NT2/D1 (cell line): ENCODE data around the gene ADCYAP1.

Experiments used
- DNase-seq: peaks from one replicate; pipeline ENCODE4 v3.0.0-alpha.2; 2011; ENCODE audit warnings: low read depth, low spot score
- H3K27me3 ChIP-seq: 2 replicates; pipeline ENCODE4 v1.6.0; 2011; ENCODE audit warnings: mild to moderate bottlenecking; ENCODE audit not compliant: insufficient read length, insufficient read depth
- H3K36me3 ChIP-seq: 2 replicates; pipeline ENCODE4 v1.6.1; 2011; ENCODE audit warnings: mild to moderate bottlenecking, low read length, mixed read lengths; ENCODE audit not compliant: insufficient read depth, insufficient read length
- H3K4me1 ChIP-seq: 2 replicates; pipeline ENCODE4 v1.5.1; 2011; ENCODE audit not compliant: insufficient read depth, insufficient read length
- H3K4me3 ChIP-seq: 2 replicates; pipeline ENCODE4 v1.5.1; 2011; ENCODE audit warnings: low read depth; ENCODE audit not compliant: insufficient read length
- H3K9ac ChIP-seq: 2 replicates; pipeline ENCODE4 v1.6.0; 2011; ENCODE audit warnings: low read depth; ENCODE audit not compliant: insufficient read length
- H3K9me3 ChIP-seq: 2 replicates; pipeline ENCODE4 v1.5.1; 2011; ENCODE audit warnings: mild to moderate bottlenecking, low read length; ENCODE audit not compliant: insufficient read depth
- SUZ12 ChIP-seq: IDR thresholded peaks from 2 replicates; pipeline ENCODE4 v1.6.1; 2011; ENCODE audit not compliant: insufficient read length, insufficient read depth; ENCODE audit errors: extremely low read depth
- YY1 ChIP-seq: IDR thresholded peaks from 2 replicates; pipeline ENCODE4 v1.6.1; 2011; ENCODE audit not compliant: insufficient read length, insufficient read depth
- ZNF274 ChIP-seq: IDR thresholded peaks from 2 replicates; pipeline ENCODE4 v1.6.1; 2011; ENCODE audit warnings: mild to moderate bottlenecking, low read depth, low read length

ADCYAP1 gene

DNA sequence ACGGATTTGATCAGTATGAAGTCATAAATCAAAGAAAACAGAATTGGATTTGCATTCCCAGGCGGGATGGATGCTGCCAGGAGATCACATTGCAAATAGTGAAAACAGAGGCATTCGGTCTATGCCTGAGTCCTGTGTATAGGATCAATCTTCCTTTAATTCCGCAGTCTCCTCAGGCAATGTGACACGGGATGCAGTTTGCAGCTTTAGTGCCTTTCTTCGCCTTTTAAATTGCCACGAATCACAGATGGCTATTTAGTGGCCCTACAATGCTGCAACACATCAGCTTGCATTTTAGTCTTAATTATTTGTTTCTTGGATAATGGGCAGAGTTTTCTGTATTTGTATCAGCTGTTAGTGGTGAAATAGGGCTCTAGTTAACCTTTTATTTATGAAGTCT lies 6.8 kb downstream of the ADCYAP1 start:
- H3K27me3 ChIP-seq: peaks cover 61% of the 10 kb centered on the region
- H3K9ac ChIP-seq: no peak overlapping the region
- H3K9me3 ChIP-seq: no peaks in the 10 kb centered on the region
- DNase-seq: no peak
- no peak for TF ChIP-seq YY1
- TF ChIP-seq SUZ12: no peak
- no peak for TF ChIP-seq ZNF274
- no peaks in the 10 kb centered on the region for H3K4me1 ChIP-seq
- no peaks in the 10 kb centered on the region for H3K36me3 ChIP-seq
- H3K4me3 ChIP-seq: no peak overlapping the region

DNA sequence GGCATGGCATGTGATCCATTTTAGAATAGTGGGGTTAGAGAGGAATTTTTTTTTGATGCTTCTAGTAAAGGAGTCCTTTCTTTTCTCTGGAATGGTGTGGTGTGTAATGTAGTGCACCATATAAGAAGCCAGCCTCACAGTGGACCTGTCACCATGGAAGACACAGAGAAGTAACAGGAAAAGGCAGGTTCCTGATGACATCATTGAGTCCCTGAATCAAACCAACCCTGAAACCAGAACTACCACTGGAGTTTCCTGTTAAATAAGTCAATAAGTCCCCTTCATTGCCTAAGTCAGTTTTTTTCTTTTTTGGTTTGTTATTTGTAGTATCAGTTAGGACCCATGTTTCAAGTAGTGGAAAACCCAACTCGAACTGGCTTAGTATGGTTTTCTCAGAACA lies 11.9 kb downstream of the ADCYAP1 start:
- H3K9me3 ChIP-seq: no peaks in the 10 kb centered on the region
- no peaks in the 10 kb centered on the region for H3K4me1 ChIP-seq
- TF ChIP-seq ZNF274 (no peak), SUZ12 (no peak), YY1 (no peak)
- H3K27me3 ChIP-seq: peaks cover 13% of the 10 kb centered on the region
- H3K9ac ChIP-seq: no peak overlapping the region
- DNase-seq: no peak
- H3K4me3 ChIP-seq: no peak overlapping the region
- no peaks in the 10 kb centered on the region for H3K36me3 ChIP-seq

DNA sequence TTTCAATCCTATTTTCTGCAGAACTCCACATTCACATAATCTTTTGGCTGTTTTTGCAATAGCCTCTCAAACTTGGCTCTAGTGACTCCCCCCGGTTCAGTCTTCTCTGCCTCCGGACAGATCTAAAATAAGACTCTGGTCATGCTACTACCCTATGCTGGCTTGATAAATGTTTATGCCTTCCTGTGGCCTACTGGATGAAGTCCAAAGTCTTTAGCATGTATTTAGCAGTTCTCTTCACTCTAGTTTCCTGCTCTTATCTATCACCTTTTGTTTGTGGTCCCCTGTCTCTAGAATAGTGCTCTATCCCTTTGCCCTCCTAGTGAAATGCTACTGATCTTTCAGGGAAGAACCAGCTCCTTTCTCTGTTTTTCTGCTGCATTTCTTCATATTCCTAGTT lies 14.4 kb downstream of the ADCYAP1 start:
- Histone ChIP-seq H3K9ac (no peak overlapping the region), H3K4me3 (no peak overlapping the region), H3K27me3 (peaks cover 3% of the 10 kb centered on the region), H3K9me3 (no peaks in the 10 kb centered on the region), H3K4me1 (no peaks in the 10 kb centered on the region), H3K36me3 (no peaks in the 10 kb centered on the region)
- no peak for TF ChIP-seq SUZ12
- TF ChIP-seq YY1: no peak
- no peak for TF ChIP-seq ZNF274
- no peak for DNase-seq

DNA sequence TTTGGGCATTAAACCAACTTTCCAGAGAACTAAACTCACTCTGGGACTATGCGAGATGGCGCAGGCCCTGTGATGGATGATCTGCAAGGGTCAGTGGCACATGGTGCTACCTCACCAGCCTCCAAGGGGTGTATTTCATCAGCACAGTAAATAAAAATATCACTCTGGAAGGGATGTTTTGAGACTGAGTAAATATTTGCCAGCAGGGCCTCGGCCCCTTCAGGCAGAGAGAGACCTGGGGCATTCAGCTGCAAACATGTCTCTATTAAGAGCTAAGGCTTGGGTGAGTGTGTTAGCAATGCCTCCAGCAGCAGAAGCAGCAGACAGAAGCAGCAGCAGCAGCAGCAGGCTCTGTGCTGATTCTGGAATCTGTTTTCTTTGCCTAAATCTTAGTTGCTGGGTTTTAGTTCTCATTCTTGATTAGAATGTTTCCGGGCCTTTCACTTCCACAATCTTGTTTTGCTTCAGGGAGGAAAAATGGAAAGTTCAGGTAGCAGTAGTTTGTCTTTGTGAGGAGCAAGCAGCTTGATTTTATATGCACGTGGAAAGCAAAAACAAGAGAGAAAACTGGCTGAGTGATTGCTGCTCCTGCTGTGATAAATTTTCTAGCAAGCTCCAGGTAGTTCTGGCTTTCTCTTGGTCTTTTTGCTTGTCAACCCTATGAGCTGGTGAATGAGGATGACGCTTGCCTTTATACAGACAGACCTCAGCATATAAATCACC lies 18.6 kb downstream of the ADCYAP1 start:
- Histone ChIP-seq H3K9me3 (no peaks in the 10 kb centered on the region), H3K4me3 (no peak overlapping the region), H3K9ac (no peak overlapping the region), H3K4me1 (no peaks in the 10 kb centered on the region), H3K36me3 (no peaks in the 10 kb centered on the region), H3K27me3 (no peaks in the 10 kb centered on the region)
- TF ChIP-seq YY1: no peak
- no peak for TF ChIP-seq ZNF274
- no peak for TF ChIP-seq SUZ12
- no peak for DNase-seq

DNA sequence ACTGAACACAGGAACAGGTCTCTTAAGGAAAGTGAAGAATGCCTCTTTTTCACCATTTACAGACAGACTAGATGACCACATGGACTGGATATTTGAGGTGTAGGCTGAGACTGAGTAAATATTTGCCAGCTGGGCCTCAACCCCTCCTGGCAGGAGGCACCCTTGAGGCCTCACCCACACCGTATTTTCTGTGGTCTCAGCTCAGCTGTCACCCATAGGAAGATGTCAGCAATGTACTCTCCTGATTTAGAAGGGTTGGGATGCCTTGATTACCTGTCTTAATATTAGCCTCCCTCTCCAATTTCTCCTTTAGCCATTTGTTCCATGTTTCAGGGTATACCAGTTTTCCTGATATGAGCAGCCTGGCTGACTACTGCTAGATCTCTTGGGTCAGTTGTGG lies 20.3 kb downstream of the ADCYAP1 start:
- H3K9ac ChIP-seq: no peak overlapping the region
- TF ChIP-seq ZNF274 (no peak), SUZ12 (no peak), YY1 (no peak)
- no peaks in the 10 kb centered on the region for H3K27me3 ChIP-seq
- H3K36me3 ChIP-seq: no peaks in the 10 kb centered on the region
- no peaks in the 10 kb centered on the region for H3K9me3 ChIP-seq
- H3K4me3 ChIP-seq: no peak overlapping the region
- H3K4me1 ChIP-seq: no peaks in the 10 kb centered on the region
- no peak for DNase-seq

DNA sequence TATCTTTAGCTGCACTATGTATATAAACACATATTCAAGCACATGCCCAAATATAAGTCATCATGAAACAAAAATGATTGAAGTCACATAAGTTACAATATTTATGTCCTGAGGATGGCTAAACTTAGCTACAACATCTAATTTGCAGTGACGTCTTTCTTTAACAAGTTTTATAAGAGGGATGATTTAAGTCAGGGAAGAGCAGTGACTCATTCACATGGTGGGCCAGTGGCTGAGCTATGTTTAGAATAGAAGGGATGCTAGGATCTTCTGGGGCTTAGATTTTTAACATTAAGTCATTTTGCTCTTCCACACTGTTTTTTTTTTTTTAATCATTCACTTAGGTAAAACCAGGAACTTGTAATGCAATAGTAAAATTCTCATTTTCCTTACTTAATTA lies 22.3 kb downstream of the ADCYAP1 start:
- TF ChIP-seq ZNF274: no peak
- DNase-seq: no peak

DNA sequence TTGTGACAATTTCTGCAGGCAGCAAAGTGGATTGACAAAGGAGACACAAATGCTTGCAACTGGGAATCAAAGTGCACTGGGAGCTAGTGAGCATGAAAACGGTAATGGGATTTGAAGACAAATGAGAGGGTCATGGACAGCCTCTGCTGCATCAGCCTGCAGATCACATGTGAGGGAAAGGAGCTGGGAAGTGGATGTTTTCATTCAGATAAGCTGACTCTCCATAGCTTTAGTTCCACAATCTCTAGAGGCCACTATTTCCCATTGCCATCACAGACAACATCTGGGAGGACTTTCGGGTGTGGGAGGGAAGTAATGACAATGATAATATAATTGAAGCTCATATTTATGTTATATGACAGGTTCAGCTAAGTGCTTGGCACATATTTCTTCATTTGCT lies 28.4 kb downstream of the ADCYAP1 start:
- Histone ChIP-seq H3K36me3 (no peaks in the 10 kb centered on the region), H3K4me3 (no peak overlapping the region), H3K27me3 (no peaks in the 10 kb centered on the region), H3K4me1 (peaks cover 2% of the 10 kb centered on the region), H3K9ac (no peak overlapping the region), H3K9me3 (no peaks in the 10 kb centered on the region)
- no peak for DNase-seq
- no peak for TF ChIP-seq ZNF274
- TF ChIP-seq SUZ12: no peak
- TF ChIP-seq YY1: no peak

More for the DNA sequence above, 22.3 kb downstream of the ADCYAP1 start:
- H3K4me3 ChIP-seq: no peak overlapping the region
- no peaks in the 10 kb centered on the region for H3K36me3 ChIP-seq
- no peaks in the 10 kb centered on the region for H3K27me3 ChIP-seq
- no peak overlapping the region for H3K9ac ChIP-seq
- no peaks in the 10 kb centered on the region for H3K4me1 ChIP-seq
- no peaks in the 10 kb centered on the region for H3K9me3 ChIP-seq
